Endothelial cell of hepatic sinusoid (primary cell): ENCODE data around the gene ARSA.

Experiments
- in situ Hi-C: cut with HindIII; loops from 2 replicates; pipeline ENCODE4 v1.10.0; 2017; ENCODE audit warnings: low sequenced_read_pairs

The ARSA gene

GRCh38 chr22:50606165-50606945, 21.6 kb downstream of the ARSA start:
- in situ Hi-C loops: no loop called here

- in situ Hi-C loops: no loop called here
These were observed 22.3 kb downstream of the ARSA start for GRCh38 chr22:50605613-50606074.

- in situ Hi-C loops: no loop called here
These were observed 22.8 kb downstream of the ARSA start for GRCh38 chr22:50605002-50605612.

GRCh38 chr22:50604256-50605001, 23.5 kb downstream of the ARSA start:
- in situ Hi-C loops: no loop called here

- in situ Hi-C loops: no loop called here
These were observed 24.3 kb downstream of the ARSA start for GRCh38 chr22:50603511-50604255.

- in situ Hi-C loops: no loop called here
These were observed 25.6 kb downstream of the ARSA start for GRCh38 chr22:50602338-50602700.

- in situ Hi-C loops: no loop called here
These were observed 26.1 kb downstream of the ARSA start for GRCh38 chr22:50601669-50602337.

- in situ Hi-C loops: no loop called here
These were observed 26.8 kb downstream of the ARSA start for GRCh38 chr22:50600967-50601668.

- in situ Hi-C loops: no loop called here
These were observed 27.4 kb downstream of the ARSA start, which contains the start of gene MAPK8IP2 for GRCh38 chr22:50600538-50600937. Gene MAPK8IP2, plus strand, starts transcription at chr22:50600793. Its CDS starts 26 bp downstream, at chr22:50600819.

- in situ Hi-C loops: no loop called here
These were observed 28.0 kb downstream of the ARSA start for GRCh38 chr22:50599816-50600455.

- in situ Hi-C loops: no loop called here
These were observed 30.9 kb downstream of the ARSA start for GRCh38 chr22:50597097-50597496.

GRCh38 chr22:50595189-50595588, 32.8 kb downstream of the ARSA start:
- in situ Hi-C loops: no loop called here

GRCh38 chr22:50587407-50587806, 40.5 kb downstream of the ARSA start:
- in situ Hi-C loops: no loop called here

- in situ Hi-C loops: no loop called here
These were observed 41.5 kb downstream of the ARSA start for GRCh38 chr22:50586416-50586815.

- in situ Hi-C loops: no loop called here
These were observed 42.2 kb downstream of the ARSA start for GRCh38 chr22:50585781-50586180.

GRCh38 chr22:50585238-50585637, 42.7 kb downstream of the ARSA start:
- in situ Hi-C loops: no loop called here

- in situ Hi-C loops: no loop called here
These were observed 43.6 kb downstream of the ARSA start for GRCh38 chr22:50584106-50585096.

- in situ Hi-C loops: no loop called here
These were observed 44.6 kb downstream of the ARSA start for GRCh38 chr22:50583294-50583861.
